ENCODE data around the gene TMEM41B. TPM values are rescaled to one million over a fixed set of nuclear protein-coding genes. Genes with fewer than 3 reads are reported as not detected.

Gene TMEM41B
- total RNA-seq, 1 donor from 2014 or later: 20.2 TPM

- H3K4me3 ChIP-seq: no peak overlapping the region
- no peaks in the 10 kb centered on the region for H3K27me3 ChIP-seq (ENCODE audit: low read depth)
- no peaks in the 10 kb centered on the region for H3K36me3 ChIP-seq
- peak overlapping the region; percentile 74 for H3K27ac ChIP-seq (replicated peaks)
- H3K4me1 ChIP-seq: peaks cover 23% of the 10 kb centered on the region
- TF ChIP-seq, protein P1, sequence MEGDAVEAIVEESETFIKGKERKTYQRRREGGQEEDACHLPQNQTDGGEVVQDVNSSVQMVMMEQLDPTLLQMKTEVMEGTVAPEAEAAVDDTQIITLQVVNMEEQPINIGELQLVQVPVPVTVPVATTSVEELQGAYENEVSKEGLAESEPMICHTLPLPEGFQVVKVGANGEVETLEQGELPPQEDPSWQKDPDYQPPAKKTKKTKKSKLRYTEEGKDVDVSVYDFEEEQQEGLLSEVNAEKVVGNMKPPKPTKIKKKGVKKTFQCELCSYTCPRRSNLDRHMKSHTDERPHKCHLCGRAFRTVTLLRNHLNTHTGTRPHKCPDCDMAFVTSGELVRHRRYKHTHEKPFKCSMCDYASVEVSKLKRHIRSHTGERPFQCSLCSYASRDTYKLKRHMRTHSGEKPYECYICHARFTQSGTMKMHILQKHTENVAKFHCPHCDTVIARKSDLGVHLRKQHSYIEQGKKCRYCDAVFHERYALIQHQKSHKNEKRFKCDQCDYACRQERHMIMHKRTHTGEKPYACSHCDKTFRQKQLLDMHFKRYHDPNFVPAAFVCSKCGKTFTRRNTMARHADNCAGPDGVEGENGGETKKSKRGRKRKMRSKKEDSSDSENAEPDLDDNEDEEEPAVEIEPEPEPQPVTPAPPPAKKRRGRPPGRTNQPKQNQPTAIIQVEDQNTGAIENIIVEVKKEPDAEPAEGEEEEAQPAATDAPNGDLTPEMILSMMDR (IDR thresholded peaks at IDR 0.05; ENCODE audit: borderline replicate concordance): no peak
- intact Hi-C loops (cut with micrococcal nuclease): no loop called here
- H3K9me3 ChIP-seq (replicated peaks): no peaks in the 10 kb centered on the region
- DNase-seq: no peak
Measured at GRCh38 chr11:9273376-9274336, 40.7 kb downstream of the TMEM41B start.

GRCh38 chr11:9269492-9270013 lies 44.8 kb downstream of the TMEM41B start:
- peaks cover 28% of the 10 kb centered on the region for H3K4me1 ChIP-seq
- H3K27ac ChIP-seq (replicated peaks): peak overlapping the region; percentile 41
- TF ChIP-seq, protein P1 (IDR thresholded peaks at IDR 0.05; ENCODE audit: borderline replicate concordance): no peak
- intact Hi-C loops (cut with micrococcal nuclease): no loop called here
- no peaks in the 10 kb centered on the region for H3K36me3 ChIP-seq
- no peak for DNase-seq
- no peaks in the 10 kb centered on the region for H3K27me3 ChIP-seq (ENCODE audit: low read depth)
- H3K4me3 ChIP-seq: no peak overlapping the region
- no peaks in the 10 kb centered on the region for H3K9me3 ChIP-seq (replicated peaks)

DNA sequence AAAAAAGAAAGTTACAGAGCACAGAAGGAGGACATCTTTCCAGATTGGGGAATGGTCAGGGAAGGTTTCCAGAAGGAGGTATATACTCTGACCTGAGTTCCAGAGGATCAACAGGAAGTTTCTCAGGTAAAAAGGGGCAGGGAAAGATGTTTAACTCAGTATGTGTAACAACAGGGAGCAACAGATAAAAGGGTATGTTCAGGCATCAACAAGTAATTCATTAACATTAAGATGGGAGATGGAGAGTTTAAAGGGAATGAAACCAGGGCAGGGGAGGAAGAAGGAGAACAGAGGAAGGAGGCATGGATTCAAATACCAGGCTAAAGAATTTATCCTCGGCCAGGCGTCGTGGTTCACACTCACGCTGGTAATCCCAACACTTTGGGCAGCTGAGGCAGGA lies 46.7 kb downstream of the TMEM41B start:
- TF ChIP-seq, protein P1 (IDR thresholded peaks at IDR 0.05; ENCODE audit: borderline replicate concordance): no peak

GRCh38 chr11:9266926-9267325 lies 47.5 kb downstream of the TMEM41B start:
- DNase-seq: no peak
- no peak overlapping the region for H3K27ac ChIP-seq (replicated peaks)
- no peak overlapping the region for H3K4me3 ChIP-seq
- TF ChIP-seq, protein P1 (IDR thresholded peaks at IDR 0.05; ENCODE audit: borderline replicate concordance): no peak
- H3K27me3 ChIP-seq (ENCODE audit: low read depth): no peaks in the 10 kb centered on the region
- no peaks in the 10 kb centered on the region for H3K36me3 ChIP-seq
- intact Hi-C loops (cut with micrococcal nuclease): no loop called here
- H3K4me1 ChIP-seq: peaks cover 44% of the 10 kb centered on the region
- H3K9me3 ChIP-seq (replicated peaks): no peaks in the 10 kb centered on the region

More for the DNA sequence above, 46.7 kb downstream of the TMEM41B start:
- Histone ChIP-seq H3K4me3 (no peak overlapping the region), H3K9me3 (replicated peaks) (no peaks in the 10 kb centered on the region), H3K4me1 (peaks cover 37% of the 10 kb centered on the region), H3K27ac (replicated peaks) (no peak overlapping the region), H3K36me3 (no peaks in the 10 kb centered on the region), H3K27me3 (ENCODE audit: low read depth) (no peaks in the 10 kb centered on the region)
- intact Hi-C loops (cut with micrococcal nuclease): no loop called here
- DNase-seq: no peak

DNA sequence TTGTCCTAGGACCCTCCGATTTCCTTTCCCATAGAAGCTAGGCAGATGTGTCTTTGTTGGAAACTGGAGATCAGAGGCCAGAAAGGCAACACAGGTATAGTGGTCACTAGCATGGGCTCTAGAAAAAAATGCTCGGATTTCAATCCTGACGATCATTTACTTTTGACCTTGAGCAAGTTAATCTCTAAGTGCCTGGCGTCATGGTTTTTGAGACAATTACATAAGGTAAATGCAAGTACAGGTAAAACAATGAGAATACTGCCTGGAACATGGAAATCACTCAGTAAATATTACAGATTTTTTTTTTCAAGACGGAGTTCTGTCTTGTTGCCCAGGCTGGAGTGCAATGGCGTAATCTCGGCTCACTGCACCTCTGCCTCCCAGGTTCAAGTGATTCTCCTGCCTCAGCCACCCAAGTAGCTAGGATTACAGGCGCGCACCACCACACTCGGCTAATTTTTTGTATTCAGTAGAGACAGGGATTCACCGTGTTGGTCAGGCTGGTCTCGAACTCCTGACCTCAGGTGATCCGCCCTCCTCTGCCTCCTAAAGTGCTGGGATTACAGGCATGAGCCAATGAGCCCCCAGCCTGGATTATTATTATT lies 48.2 kb downstream of the TMEM41B start:
- intact Hi-C loops (cut with micrococcal nuclease): no loop called here
- H3K27ac ChIP-seq (replicated peaks): peak overlapping the region; percentile 99
- no peaks in the 10 kb centered on the region for H3K36me3 ChIP-seq
- peaks cover 51% of the 10 kb centered on the region for H3K4me1 ChIP-seq
- H3K27me3 ChIP-seq (ENCODE audit: low read depth): no peaks in the 10 kb centered on the region
- H3K4me3 ChIP-seq: peak overlapping the region; percentile 99
- H3K9me3 ChIP-seq (replicated peaks): no peaks in the 10 kb centered on the region
- DNase-seq: no peak
- TF ChIP-seq, protein P1 (IDR thresholded peaks at IDR 0.05; ENCODE audit: borderline replicate concordance): no peak
